Stimulated activated CD8-positive, alpha-beta memory T cell treated with anti-CD3 and anti-CD28 coated beads, Interleukin-12 subunit alpha, Interleukin-12 subunit beta, amount 100 ng/mL, for 1 hour (primary cell): Measurements from ENCODE around the gene BPIFB1.

Experiments used
- DNase-seq: peaks from one replicate; pipeline ENCODE4 v3.0.0-alpha.2; 2020; ENCODE audit warnings: low read depth

BPIFB1 gene

GRCh38 chr20:33282991-33283555, at the start of gene BPIFB1:
BPIFB1 (plus strand) TSS chr20:33283214; CDS start chr20:33286074, 2,860 bp downstream.
- DNase-seq, result no peak

GRCh38 chr20:33234050-33234449, 49.0 kb upstream of the BPIFB1 start:
- no peak for DNase-seq

- DNase-seq, result no peak
Observed at GRCh38 chr20:33235696-33236095, 47.3 kb upstream of the BPIFB1 start, which contains the start of gene BPIFA1. BPIFA1 (plus strand) TSS chr20:33235996; CDS start chr20:33237712, 1,716 bp downstream.

GRCh38 chr20:33236351-33236750, 46.7 kb upstream of the BPIFB1 start:
- DNase-seq, result no peak

GRCh38 chr20:33237989-33238388, 45.0 kb upstream of the BPIFB1 start:
- no peak for DNase-seq

GRCh38 chr20:33239418-33239817, 43.6 kb upstream of the BPIFB1 start:
- DNase-seq, result no peak

GRCh38 chr20:33239979-33240736, 42.9 kb upstream of the BPIFB1 start:
- no peak for DNase-seq

GRCh38 chr20:33240923-33241322, 42.1 kb upstream of the BPIFB1 start:
- no peak for DNase-seq

- DNase-seq, result no peak
Observed at GRCh38 chr20:33242319-33243100, 40.5 kb upstream of the BPIFB1 start.

GRCh38 chr20:33246077-33246476, 36.9 kb upstream of the BPIFB1 start:
- no peak for DNase-seq

- no peak for DNase-seq
Observed at GRCh38 chr20:33249456-33249855, 33.6 kb upstream of the BPIFB1 start.

GRCh38 chr20:33250666-33251065, 32.3 kb upstream of the BPIFB1 start:
- no peak for DNase-seq

GRCh38 chr20:33251496-33251895, 31.5 kb upstream of the BPIFB1 start:
- DNase-seq, result no peak

- DNase-seq, result no peak
Observed at GRCh38 chr20:33252460-33252859, 30.6 kb upstream of the BPIFB1 start.

- no peak for DNase-seq
Observed at GRCh38 chr20:33255005-33255404, 28.0 kb upstream of the BPIFB1 start.

- DNase-seq, result no peak
Observed at GRCh38 chr20:33257237-33257636, 25.8 kb upstream of the BPIFB1 start.

GRCh38 chr20:33259371-33259770, 23.6 kb upstream of the BPIFB1 start:
- no peak for DNase-seq

- no peak for DNase-seq
Observed at GRCh38 chr20:33261465-33261864, 21.5 kb upstream of the BPIFB1 start.

- no peak for DNase-seq
Observed at GRCh38 chr20:33262658-33263065, 20.4 kb upstream of the BPIFB1 start.

GRCh38 chr20:33263784-33264183, 19.2 kb upstream of the BPIFB1 start:
- no peak for DNase-seq

- no peak for DNase-seq
Observed at GRCh38 chr20:33267701-33268100, 15.3 kb upstream of the BPIFB1 start.

GRCh38 chr20:33272155-33272873, 10.7 kb upstream of the BPIFB1 start:
- DNase-seq, result no peak
